Small intestine (tissue), 7 donors: ENCODE results near the gene HIPK1. TPM values are rescaled to one million over a fixed set of nuclear protein-coding genes. Genes with fewer than 3 reads are reported as not detected.
A peak's percentile ranks its signal among the peaks of the same experiment; 100 is the strongest.

Experiments
- DNase-seq, 2 donors: peaks; one replicate each; pipeline versions ENCODE4 v3.0.0 to v3.0.0-alpha.2; 2013
- FAIRE-seq: peaks from 2 replicates; lab custom pipeline; 2012; peaks lifted over from hg19 to GRCh38; lab: Jason Lieb, UNC
- H3K27ac ChIP-seq, 3 donors: one replicate each; pipeline ENCODE4 v1.5.1; 2013; ENCODE audit warnings: low read length in 2 of 3, mild to moderate bottlenecking in 2 of 3, control low read depth in 1 of 3, inconsistent platforms in 1 of 3, low read depth in 1 of 3, moderate library complexity in 1 of 3
- H3K27me3 ChIP-seq, 3 donors: one replicate each; pipeline ENCODE4 v1.6.1; 2013; ENCODE audit warnings: low read length in 3 of 3, inconsistent platforms in 1 of 3; ENCODE audit not compliant: control insufficient read depth in 3 of 3, insufficient read depth in 3 of 3
- H3K36me3 ChIP-seq, 3 donors: one replicate each; pipeline ENCODE4 v1.6.1; 2013; ENCODE audit warnings: low read length in 3 of 3, inconsistent platforms in 1 of 3, low read depth in 1 of 3, mild to moderate bottlenecking in 1 of 3, moderate library complexity in 1 of 3; ENCODE audit not compliant: control insufficient read depth in 3 of 3, insufficient read depth in 2 of 3
- H3K4me1 ChIP-seq, 3 donors: one replicate each; pipeline ENCODE4 v1.6.1; 2013; ENCODE audit warnings: low read length in 2 of 3, inconsistent platforms in 1 of 3, low read depth in 1 of 3, mild to moderate bottlenecking in 1 of 3, moderate library complexity in 1 of 3; ENCODE audit not compliant: control insufficient read depth in 3 of 3, insufficient read depth in 2 of 3
- H3K4me3 ChIP-seq, 3 donors: one replicate each; pipeline ENCODE4 v1.5.1; 2013; ENCODE audit warnings: low read length in 3 of 3, control low read depth in 1 of 3, inconsistent platforms in 1 of 3, low read depth in 1 of 3, mild to moderate bottlenecking in 1 of 3, moderate library complexity in 1 of 3
- H3K9me3 ChIP-seq, 2 donors: one replicate each; pipeline ENCODE4 v1.6.1; 2013; ENCODE audit warnings: low read depth in 1 of 2, low read length in 1 of 2; ENCODE audit not compliant: control insufficient read depth in 2 of 2, insufficient read depth in 1 of 2
- WGBS, 3 donors: extraction: QIAGEN DNeasy Blood & Tissue Kit; methylation state at CpG; one replicate each; pipeline ENCODE4 v1.1.7; 2013; 5-methylcytosine and 5-hydroxymethylcytosine counted together
- polyA plus RNA-seq, 4 donors: library from polyadenylated mRNA; stranded (reverse) in 3 of 4; unstranded in 1 of 4; fragments of 200-250 nt in 3 of 4; fragments of 120-200 nt in 1 of 4; gene quantifications; one replicate each; pipeline versions ENCODE4 v1.2.1 to v1.2.3, GENCODE V29; 2013
- donor health status: healthy with polysubstance abuse.
- donor health status: control.
- donor health status: control.
- donor health status: Bipolar disorder and iron deficiency.
- donor health status: healthy.

HIPK1 gene
- polyA plus RNA-seq, 4 donors = 9.5 to 30.0 (median 10.8) TPM

- FAIRE-seq = no peak
These were observed 10.9 kb upstream of the HIPK1 start for GRCh38 chr1:113918243-113918642.

DNA sequence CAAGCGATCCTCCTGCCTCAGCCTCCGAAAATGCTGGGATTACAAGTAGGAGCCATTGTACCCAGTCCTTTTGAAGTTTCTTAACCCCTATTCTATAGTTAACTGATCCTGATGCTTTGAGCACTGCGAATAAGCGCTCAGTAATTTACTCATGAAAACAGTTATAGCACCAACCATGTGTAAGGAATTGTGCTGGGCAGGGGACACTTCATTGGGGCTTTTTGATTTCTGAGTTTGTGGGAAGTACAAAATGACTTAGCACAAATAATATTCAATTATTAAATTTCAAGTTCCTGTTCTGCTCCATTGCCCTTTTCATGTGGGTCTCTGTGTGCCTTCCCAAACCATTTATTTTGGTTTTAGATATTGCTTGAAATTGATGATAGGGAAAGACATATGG is 6.2 kb upstream of the HIPK1 start:
- Histone ChIP-seq H3K36me3 (no peaks in the 10 kb centered on the region), H3K27me3 (no peaks in the 10 kb centered on the region), H3K27ac (no peak overlapping the region), H3K9me3 (no peaks in the 10 kb centered on the region), H3K4me1 (peaks cover 0 to 4% (median 0%) of the 10 kb centered on the region in 3 donors), H3K4me3 (no peak overlapping the region)
- DNase-seq = no peak
- FAIRE-seq = no peak
- WGBS, 3 donors = 79 to 95% (median 94%) methylated on average over 4 of the region's 4 CpGs

More at GRCh38 chr1:113918243-113918642, 10.9 kb upstream of the HIPK1 start:
- no peak overlapping the region for H3K27ac ChIP-seq
- no peak for DNase-seq
- no peaks in the 10 kb centered on the region for H3K4me1 ChIP-seq
- peaks cover 0 to 4% (median 0%) of the 10 kb centered on the region in 3 donors for H3K36me3 ChIP-seq
- H3K9me3 ChIP-seq = no peaks in the 10 kb centered on the region
- H3K27me3 ChIP-seq = no peaks in the 10 kb centered on the region
- H3K4me3 ChIP-seq = no peak overlapping the region

GRCh38 chr1:113924473-113924872 is 4.7 kb upstream of the HIPK1 start:
- FAIRE-seq (no peak), DNase-seq (no peak)
- Histone ChIP-seq H3K27ac (no peak overlapping the region), H3K36me3 (no peaks in the 10 kb centered on the region), H3K4me3 (no peak overlapping the region), H3K4me1 (peaks cover 0 to 7% (median 4%) of the 10 kb centered on the region in 3 donors), H3K9me3 (no peaks in the 10 kb centered on the region), H3K27me3 (no peaks in the 10 kb centered on the region)
- 93 to 100% (median 95%) methylated on average over 2 of the region's 2 CpGs for WGBS, 3 donors

- H3K27ac ChIP-seq = peak overlapping the region; percentile 73 to 99 (median 91)
- peak in 1 of 2 donors; percentile 12 for DNase-seq
These were observed 765 bp upstream of the HIPK1 start for GRCh38 chr1:113928187-113928930.

GRCh38 chr1:113929750-113930498 is 800 bp downstream of the HIPK1 start:
- H3K4me3 ChIP-seq = peak overlapping the region; percentile 69 to 87 (median 87)
- H3K27me3 ChIP-seq = no peaks in the 10 kb centered on the region
- H3K4me1 ChIP-seq = peaks cover 2 to 15% (median 8%) of the 10 kb centered on the region in 3 donors
- H3K36me3 ChIP-seq = no peaks in the 10 kb centered on the region
- 0 to 1% (median 0%) methylated on average over 41 to 64 of the region's 64 CpGs for WGBS, 3 donors
- H3K9me3 ChIP-seq = no peaks in the 10 kb centered on the region
- FAIRE-seq = no peak
- peak; percentile 54 to 79 for DNase-seq
- H3K27ac ChIP-seq = peak overlapping the region; percentile 73 to 99 (median 91)

More at GRCh38 chr1:113928187-113928930, 765 bp upstream of the HIPK1 start:
- WGBS, 3 donors = 6 to 12% (median 10%) methylated on average over 6 of the region's 6 CpGs
- peak overlapping the region; percentile 69 to 87 (median 87) for H3K4me3 ChIP-seq
- H3K4me1 ChIP-seq = peaks cover 2 to 15% (median 4%) of the 10 kb centered on the region in 3 donors
- FAIRE-seq = no peak
- H3K36me3 ChIP-seq = no peaks in the 10 kb centered on the region
- no peaks in the 10 kb centered on the region for H3K27me3 ChIP-seq
- H3K9me3 ChIP-seq = no peaks in the 10 kb centered on the region

DNA sequence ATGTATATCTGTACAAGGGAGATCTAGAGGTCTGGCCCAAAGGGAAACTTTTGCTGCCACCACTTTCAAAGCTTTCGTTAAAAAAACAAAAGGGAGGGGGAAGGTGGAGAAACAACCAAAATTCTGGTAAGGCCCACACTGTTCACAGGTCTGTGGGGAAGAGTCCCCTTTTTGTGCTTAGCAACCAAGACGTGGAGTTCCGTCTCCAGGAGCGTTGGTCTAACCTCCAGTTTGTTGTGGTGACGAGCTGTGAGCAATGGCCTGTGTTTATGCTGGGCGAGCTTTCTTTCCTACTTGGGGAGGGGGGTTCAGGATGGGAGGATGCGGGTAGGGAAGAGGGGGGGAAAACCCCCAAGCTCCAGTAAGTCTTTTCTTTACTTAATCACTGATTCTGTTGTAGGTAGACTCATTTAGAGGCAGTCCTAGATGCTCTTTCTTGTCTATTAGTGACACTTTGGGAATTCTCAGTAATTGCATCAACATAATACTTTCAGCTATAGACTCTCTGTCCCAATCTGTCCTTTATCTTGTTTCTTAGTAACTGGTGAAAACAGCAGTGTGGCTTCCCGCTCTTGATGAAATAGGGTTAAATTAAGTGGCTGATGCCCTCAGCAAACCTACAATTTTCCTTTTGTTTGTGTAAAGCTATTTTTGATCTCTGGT is 1.5 kb downstream of the HIPK1 start:
- WGBS, 3 donors = 0 to 1% (median 1%) methylated on average over 8 of the region's 8 CpGs

DNA sequence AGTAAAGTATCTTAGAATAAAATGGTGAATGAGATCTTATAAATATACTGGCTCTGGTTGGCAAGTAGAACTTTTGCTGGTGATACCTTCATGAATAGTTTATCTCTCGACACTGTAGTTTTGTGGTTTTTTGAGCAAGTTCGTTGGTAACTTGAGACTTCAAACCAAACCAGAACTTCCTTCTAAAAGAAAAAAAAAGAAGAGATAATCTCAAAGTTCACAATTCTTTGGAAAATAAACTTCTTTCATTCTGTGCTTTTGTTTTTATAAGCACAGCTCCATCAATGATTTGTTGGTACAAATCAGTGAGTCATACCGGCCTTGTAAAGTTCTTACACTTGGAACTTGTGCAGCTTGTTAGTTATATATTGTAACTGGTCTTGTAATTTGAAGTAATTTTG is 2.3 kb downstream of the HIPK1 start:
- 5 to 8% (median 6%) methylated on average over 3 of the region's 3 CpGs for WGBS, 3 donors
- no peaks in the 10 kb centered on the region for H3K36me3 ChIP-seq
- H3K4me3 ChIP-seq = no peak overlapping the region
- peaks cover 2 to 15% (median 8%) of the 10 kb centered on the region in 3 donors for H3K4me1 ChIP-seq
- no peak overlapping the region for H3K27ac ChIP-seq
- no peak for FAIRE-seq
- peak; percentile 49 to 56 for DNase-seq
- no peaks in the 10 kb centered on the region for H3K27me3 ChIP-seq
- H3K9me3 ChIP-seq = no peaks in the 10 kb centered on the region

More for the DNA sequence above, 1.5 kb downstream of the HIPK1 start:
- Histone ChIP-seq H3K36me3 (no peaks in the 10 kb centered on the region), H3K9me3 (no peaks in the 10 kb centered on the region), H3K27me3 (no peaks in the 10 kb centered on the region), H3K4me3 (peak overlapping the region; percentile 69 to 87 (median 87)), H3K4me1 (peaks cover 2 to 15% (median 8%) of the 10 kb centered on the region in 3 donors), H3K27ac (peak overlapping the region; percentile 73 to 99 (median 91))
- FAIRE-seq = no peak
- DNase-seq = peak; percentile 40 to 75

DNA sequence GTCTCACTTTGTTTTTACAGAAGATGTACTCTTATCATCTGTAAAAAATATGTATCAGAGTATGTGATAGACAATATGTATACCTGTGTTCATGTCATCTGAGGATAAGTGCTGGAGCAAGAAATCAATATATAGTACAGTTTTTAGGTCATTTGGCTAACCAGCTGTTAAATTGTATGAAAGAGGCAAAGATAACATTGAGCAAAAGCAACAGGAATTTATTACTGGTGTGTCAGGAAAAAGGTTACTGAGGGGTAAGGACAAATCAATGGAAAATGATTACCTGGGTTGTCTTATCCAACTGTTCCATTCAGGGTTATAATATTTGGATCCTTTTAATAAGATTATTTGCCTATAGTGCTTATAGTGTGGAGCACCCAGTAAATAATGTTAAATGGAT is 4.9 kb downstream of the HIPK1 start:
- no peak for FAIRE-seq
- H3K4me3 ChIP-seq = no peak overlapping the region
- peaks cover 2 to 8% (median 4%) of the 10 kb centered on the region in 3 donors for H3K4me1 ChIP-seq
- H3K36me3 ChIP-seq = no peaks in the 10 kb centered on the region
- H3K27ac ChIP-seq = no peak overlapping the region
- H3K9me3 ChIP-seq = no peaks in the 10 kb centered on the region
- DNase-seq = no peak
- H3K27me3 ChIP-seq = no peaks in the 10 kb centered on the region
